ENCODE data around the gene RTN4R. TPM values are rescaled to one million over a fixed set of nuclear protein-coding genes. Genes with fewer than 3 reads are reported as not detected.
"Not testable (repeated sequence)": the region's sequence is repeated elsewhere in the genome, so short reads cannot be mapped to it uniquely, and the experiment has no call there.

Gene RTN4R
- total and polyA plus RNA-seq, 12 donors: 0.35 to 18.8 (median 1.1) TPM

DNA sequence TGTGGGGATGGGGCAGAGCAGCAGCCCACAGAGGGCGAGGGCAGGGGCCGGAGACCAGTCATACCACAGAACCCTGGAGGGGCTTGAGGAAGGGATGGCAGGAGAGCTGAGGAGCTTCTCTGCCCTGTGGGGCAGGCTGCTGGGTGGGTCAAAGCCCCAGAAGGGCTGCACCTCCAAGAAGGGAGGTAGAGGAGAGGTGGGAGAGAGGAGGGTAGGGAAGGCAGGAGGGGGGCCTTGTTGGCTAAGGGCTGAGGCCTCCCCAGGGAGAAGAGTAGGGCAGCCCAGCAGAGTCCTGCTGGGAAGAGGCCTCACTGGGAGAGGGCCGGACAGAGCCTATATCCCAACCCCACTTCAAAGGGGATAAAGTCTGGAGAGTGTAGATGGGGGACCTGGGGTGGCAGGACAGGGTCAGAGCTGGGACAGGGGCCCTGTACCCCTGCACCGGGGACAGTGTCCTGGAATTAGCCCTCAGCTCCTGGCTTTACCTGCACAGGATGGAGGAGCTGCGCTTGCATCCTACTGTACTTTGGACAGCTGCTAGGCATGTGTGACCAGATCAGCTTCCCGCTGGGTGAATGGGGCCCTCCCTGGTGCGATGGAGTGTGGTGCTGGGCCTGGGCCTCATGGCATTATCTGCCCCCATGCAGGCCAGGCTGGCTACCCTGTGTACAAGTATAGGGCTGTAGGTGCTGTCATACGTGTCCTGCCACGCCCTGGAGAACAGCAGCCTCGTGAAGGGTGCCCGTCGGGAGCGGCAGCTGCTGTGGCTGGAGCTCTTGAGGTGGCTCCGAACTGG is 44.5 kb upstream of the RTN4R start:
- TF ChIP-seq, protein P1, sequence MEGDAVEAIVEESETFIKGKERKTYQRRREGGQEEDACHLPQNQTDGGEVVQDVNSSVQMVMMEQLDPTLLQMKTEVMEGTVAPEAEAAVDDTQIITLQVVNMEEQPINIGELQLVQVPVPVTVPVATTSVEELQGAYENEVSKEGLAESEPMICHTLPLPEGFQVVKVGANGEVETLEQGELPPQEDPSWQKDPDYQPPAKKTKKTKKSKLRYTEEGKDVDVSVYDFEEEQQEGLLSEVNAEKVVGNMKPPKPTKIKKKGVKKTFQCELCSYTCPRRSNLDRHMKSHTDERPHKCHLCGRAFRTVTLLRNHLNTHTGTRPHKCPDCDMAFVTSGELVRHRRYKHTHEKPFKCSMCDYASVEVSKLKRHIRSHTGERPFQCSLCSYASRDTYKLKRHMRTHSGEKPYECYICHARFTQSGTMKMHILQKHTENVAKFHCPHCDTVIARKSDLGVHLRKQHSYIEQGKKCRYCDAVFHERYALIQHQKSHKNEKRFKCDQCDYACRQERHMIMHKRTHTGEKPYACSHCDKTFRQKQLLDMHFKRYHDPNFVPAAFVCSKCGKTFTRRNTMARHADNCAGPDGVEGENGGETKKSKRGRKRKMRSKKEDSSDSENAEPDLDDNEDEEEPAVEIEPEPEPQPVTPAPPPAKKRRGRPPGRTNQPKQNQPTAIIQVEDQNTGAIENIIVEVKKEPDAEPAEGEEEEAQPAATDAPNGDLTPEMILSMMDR (IDR thresholded peaks at IDR 0.05): no peak
- no peak for TF ChIP-seq POLR2A (IDR thresholded peaks at IDR 0.05)
- WGBS, 4 donors: 90 to 95% (median 93%) methylated on average over 6 to 14 of the region's 14 CpGs
- H3K27me3 ChIP-seq: no peaks in the 10 kb centered on the region
- no peak overlapping the region for H3K27ac ChIP-seq
- no peak overlapping the region for H3K4me3 ChIP-seq
- H3K36me3 ChIP-seq (replicated peaks in 1 of 2): no peaks in the 10 kb centered on the region
- peak in 5 of 7 donors; percentile 8 to 41 (median 10) for DNase-seq
- intact Hi-C loops (cut with DNase I): no loop called here
- peaks cover 0 to 5% of the 10 kb centered on the region in 2 donors for H3K4me1 ChIP-seq (replicated peaks in 1 of 2)
- no peaks in the 10 kb centered on the region for H3K9me3 ChIP-seq (replicated peaks in 1 of 3)

DNA sequence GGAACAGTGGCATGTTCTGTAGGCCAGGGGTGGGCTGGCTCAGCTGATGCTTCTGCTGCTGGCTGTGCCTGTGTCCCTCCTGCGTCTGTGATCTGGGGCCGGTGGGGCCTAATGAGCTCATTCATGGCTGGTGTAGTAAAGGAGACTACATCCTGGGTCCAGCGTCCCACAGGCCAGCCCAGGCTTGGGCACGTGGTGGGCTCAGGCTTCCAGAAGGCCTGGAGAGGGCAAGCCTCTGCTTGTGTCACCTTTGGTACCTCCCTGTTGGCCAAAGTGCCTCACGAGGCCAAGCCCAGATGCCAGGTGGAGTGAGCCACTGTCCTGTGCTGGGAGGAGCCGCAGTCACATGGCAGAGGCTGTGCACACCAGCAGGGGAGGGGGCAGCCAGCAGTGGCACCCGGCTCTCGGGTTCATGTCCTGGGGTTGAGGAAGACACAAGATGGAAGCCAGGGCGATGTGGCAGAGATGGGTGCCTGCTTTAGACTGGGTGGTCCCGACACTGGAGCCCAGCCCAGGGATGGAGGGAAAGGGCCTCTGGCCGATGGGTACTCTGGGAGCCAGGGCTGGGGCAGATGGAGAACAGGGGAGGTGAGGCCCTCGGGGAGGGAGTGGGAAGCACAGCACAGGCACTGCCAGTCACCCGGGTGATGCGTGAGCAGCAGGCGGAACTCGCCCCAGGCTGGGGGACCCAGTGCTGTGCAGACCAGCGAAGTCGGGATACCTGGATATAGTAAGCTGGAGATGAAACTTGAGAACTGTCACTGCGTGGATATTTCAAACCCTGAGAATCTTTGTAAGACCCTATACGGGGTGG is 43.3 kb upstream of the RTN4R start:
- H3K36me3 ChIP-seq (replicated peaks in 1 of 2); H3K4me3 ChIP-seq; H3K27ac ChIP-seq; H3K27me3 ChIP-seq; H3K4me1 ChIP-seq (replicated peaks in 1 of 2); intact Hi-C loops (cut with DNase I); H3K9me3 ChIP-seq (replicated peaks in 1 of 3): not testable (repeated sequence)
- DNase-seq: peak in 5 of 7 donors; percentile 5 to 39 (median 12)
- 81 to 91% (median 85%) methylated on average over 12 to 17 of the region's 20 CpGs for WGBS, 4 donors

DNA sequence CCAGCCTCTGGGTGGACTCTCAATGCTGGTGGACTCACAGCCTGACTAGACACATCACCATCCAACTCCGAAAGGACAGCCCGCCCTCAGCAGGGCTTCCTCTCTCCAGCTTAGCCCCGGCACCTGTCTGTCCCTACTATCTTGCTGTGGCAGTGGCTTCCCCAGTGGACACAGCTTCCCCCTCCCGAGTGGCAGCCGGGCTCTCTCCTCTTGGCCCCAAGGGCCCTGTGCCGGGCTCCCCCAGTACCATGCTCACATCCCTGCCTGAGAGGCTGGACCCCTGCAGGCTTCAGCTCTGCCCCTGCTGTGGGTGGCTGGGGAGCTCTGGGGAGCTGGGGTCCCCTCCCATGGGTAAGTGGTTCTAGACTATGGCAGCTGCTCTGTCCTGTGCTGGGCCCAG is 42.7 kb upstream of the RTN4R start:
- H3K36me3 ChIP-seq (replicated peaks in 1 of 2); H3K4me3 ChIP-seq; H3K27ac ChIP-seq; H3K9me3 ChIP-seq (replicated peaks in 1 of 3); H3K27me3 ChIP-seq; H3K4me1 ChIP-seq (replicated peaks in 1 of 2); intact Hi-C loops (cut with DNase I): not testable (repeated sequence)
- 82 to 90% (median 87%) methylated on average over 3 to 6 of the region's 6 CpGs for WGBS, 4 donors
- peak in 2 of 7 donors; percentile 5 to 6 for DNase-seq

DNA sequence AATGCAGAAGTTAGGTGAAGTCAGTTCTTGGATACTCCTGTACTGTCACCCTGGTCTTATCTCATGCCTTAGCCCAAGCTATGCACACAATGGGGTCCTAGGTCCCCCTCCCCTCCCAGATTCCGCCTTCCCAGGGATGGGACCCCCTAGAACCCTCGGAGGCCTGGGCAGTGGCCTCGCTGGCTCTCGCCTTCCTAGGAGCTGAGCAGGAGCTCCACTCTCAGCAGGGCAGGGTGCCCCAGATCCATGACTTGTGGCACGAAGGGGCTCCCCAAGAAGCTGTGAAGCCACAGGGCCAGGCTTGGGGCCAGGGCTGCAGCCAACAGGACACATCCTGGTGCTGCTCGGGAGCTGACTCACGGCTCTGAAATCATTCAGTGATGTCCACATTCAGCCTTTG is 42.1 kb upstream of the RTN4R start:
- H3K36me3 ChIP-seq (replicated peaks in 1 of 2); H3K27me3 ChIP-seq; H3K4me1 ChIP-seq (replicated peaks in 1 of 2); H3K4me3 ChIP-seq; H3K27ac ChIP-seq; intact Hi-C loops (cut with DNase I); H3K9me3 ChIP-seq (replicated peaks in 1 of 3): not testable (repeated sequence)
- 74 to 85% (median 79%) methylated on average over 3 to 5 of the region's 7 CpGs; no CpG with 5 or more reads in 1 of the 4 donors for WGBS, 4 donors
- peak in 1 of 7 donors; percentile 4 for DNase-seq

DNA sequence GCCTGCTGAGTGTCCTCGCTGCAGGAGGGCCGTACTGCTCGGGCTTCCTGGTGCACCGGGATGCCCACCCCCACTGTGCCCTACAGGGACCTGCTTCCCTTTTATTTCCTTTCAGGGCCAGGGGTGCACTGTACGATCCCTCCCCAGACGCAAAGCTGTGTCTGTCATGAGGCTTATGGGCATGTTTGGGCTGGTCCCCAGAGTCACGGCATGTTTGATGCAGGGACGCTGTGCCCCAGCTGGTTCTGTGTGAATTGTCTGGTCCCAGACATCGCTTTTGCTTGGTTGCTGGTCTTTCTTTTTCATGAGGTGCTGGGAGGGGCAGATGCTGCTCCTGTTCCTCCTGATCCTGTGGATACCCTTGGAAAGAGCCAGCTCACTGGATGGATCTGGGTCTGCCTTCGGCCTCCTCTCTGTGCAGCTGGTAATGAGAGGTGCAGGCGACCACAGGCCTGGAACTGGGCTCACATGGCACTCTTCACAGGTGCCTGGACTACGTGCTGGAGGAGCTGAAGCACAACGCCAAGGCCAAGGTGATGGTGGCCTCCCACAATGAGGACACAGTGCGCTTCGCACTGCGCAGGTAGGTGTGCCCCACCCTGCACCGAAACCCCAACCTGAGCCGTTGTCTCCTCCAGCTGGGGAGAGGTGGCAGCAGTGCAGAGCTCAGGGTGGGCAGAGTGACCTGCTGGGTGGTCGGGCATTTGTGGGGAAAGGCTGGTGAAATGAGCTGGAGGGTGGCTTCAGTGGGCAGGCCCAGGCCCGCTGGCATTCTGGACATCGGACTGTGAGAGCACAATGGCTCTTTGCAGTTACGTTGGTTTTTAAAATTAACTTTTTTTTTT is 40.9 kb upstream of the RTN4R start:
- H3K4me1 ChIP-seq (replicated peaks in 1 of 2); DNase-seq; H3K36me3 ChIP-seq (replicated peaks in 1 of 2); H3K27me3 ChIP-seq; intact Hi-C loops (cut with DNase I); H3K4me3 ChIP-seq; H3K27ac ChIP-seq; H3K9me3 ChIP-seq (replicated peaks in 1 of 3): not testable (repeated sequence)
- WGBS, 4 donors: 72 to 87% (median 87%) methylated on average over 5 to 22 of the region's 22 CpGs

DNA sequence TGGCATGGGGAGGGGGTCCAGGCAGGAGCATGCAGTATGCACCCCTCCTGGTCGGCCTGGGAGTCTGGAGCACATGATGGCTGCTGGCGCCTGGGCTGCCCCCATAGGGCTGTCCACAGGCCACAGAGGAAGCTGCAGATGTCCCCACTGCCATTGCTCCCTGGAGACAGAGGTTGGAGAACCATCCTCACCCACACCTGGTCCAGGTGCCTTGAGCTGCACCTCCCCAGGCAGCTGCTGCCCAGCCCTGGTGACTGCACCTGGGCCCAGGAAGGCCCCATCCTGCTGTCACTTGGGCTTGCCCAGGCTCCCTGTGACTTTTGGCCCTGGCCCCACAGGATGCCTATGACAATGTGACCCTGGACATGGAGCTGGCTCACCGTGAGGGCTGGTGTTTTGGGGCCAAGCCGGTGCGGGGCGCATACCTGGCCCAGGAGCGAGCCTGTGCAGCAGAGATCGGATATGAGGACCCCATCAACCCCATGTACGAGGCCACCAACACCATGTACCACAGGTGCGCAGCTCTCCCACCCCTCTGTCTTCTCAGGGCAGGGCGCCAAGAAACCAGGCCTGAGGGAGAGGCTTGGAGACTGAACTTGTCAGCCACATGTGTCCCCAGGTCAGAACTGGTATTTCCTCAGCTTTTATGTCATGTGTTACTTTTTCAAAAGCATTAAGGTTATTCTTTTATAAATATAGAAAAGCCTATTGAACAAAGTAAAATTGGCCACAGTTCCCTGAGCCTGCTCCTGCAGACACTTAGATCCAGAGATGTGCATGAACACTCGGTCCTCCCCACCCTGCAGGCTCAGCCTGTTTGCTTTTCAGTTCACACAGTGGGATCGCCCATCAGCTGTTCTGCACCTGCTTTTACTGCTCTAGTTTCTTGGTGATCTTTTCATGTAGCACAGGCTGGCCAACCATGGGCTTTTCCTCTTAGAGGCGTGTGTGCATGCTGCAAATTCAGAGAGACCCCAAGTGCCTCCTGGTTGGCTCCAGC is 39.6 kb upstream of the RTN4R start:
- H3K36me3 ChIP-seq (replicated peaks in 1 of 2); H3K4me1 ChIP-seq (replicated peaks in 1 of 2); intact Hi-C loops (cut with DNase I); H3K27me3 ChIP-seq; H3K4me3 ChIP-seq; H3K9me3 ChIP-seq (replicated peaks in 1 of 3); H3K27ac ChIP-seq; DNase-seq: not testable (repeated sequence)
- WGBS, 4 donors: 29 to 90% (median 79%) methylated on average over 1 to 14 of the region's 14 CpGs

DNA sequence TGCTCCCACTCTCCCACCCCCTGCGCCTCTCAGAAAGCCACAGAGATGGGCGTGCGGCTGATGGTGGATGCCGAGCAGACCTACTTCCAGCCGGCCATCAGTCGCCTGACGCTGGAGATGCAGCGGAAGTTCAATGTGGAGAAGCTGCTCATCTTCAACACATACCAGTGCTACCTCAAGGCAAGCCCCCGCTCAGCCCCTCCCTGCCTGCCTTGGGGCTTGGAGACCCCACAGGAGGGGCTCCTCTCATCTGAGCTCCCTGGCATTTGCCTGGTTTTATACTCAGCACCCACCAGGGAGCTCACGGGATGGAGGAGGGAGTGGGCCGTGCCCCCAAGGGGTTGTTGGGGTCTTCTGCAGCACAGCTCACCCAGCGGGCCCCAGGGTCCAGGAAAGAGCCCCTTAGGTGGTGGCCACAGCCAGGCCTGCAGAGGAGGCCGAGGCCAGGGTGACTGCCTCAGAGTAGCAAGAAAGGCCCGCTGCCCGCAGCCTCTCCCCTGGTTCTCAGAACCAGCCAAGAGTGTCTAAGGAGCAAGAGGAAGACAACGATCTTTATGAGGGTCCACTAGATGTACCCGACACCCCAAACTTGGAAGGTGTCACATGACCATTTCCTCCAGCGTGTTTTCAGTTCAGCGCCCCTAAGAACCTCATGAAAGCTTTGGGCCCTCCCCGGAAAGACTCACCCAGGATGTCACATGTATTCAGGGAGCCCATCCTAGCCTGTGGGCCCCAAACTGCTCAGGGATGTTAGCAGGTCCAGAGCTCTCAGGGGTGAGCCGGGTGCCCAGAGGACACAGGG is 38.7 kb upstream of the RTN4R start:
- H3K36me3 ChIP-seq (replicated peaks in 1 of 2); H3K4me3 ChIP-seq; intact Hi-C loops (cut with DNase I); DNase-seq; H3K9me3 ChIP-seq (replicated peaks in 1 of 3); H3K27me3 ChIP-seq; H3K27ac ChIP-seq; H3K4me1 ChIP-seq (replicated peaks in 1 of 2): not testable (repeated sequence)
- WGBS, 4 donors: 76 to 90% (median 84%) methylated on average over 4 to 20 of the region's 21 CpGs

All from adrenal gland (tissue), 12 donors.